Epidermal melanocyte (primary cell): Measurements from ENCODE around the gene HTATSF1.

Experiments
- DNase-seq: peaks from one replicate; pipeline ENCODE4 v3.0.0; 2011; ENCODE audit warnings: low spot score; ENCODE audit not compliant: insufficient read length

The HTATSF1 gene

DNA sequence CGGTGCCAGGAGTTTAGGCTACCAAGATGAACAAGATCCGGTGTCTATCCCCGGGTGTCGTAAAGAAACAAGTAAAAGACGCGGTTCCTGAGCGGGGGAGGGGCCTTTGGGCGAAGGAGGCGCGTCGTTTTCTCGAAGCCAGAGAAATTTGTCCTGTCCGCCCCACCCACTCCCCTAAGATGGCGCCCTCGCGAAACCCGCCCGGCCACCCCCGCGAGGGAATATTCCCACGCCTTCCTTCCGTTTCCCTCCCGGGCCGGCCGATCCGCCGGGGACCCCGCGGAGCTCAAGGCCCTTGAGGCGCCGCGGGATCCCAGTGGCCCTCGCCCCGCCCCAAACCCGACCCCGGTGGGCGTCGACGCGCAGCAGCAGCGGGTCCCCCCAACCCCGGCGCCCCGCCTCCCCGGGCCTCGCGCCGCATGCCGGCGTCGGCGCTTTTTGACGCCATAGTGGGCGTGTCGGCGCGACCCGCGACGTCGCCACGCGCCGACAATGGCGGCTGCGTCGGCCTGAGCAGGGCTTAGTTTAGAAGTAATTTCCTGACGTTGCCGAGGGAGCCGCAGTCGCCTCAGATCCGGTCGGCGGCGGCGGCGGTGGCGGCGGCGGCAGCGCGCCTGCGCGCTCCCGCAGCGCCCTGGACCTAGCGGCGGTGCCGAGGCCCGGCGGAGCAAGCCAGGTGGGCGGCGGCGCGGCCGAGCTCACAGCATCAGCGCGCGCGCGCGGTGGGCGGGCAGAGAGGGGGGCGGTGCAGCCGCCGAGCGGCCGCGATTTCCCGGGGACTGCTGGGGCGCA lies 432 bp upstream of the HTATSF1 start:
- peak; percentile 24 for DNase-seq

DNA sequence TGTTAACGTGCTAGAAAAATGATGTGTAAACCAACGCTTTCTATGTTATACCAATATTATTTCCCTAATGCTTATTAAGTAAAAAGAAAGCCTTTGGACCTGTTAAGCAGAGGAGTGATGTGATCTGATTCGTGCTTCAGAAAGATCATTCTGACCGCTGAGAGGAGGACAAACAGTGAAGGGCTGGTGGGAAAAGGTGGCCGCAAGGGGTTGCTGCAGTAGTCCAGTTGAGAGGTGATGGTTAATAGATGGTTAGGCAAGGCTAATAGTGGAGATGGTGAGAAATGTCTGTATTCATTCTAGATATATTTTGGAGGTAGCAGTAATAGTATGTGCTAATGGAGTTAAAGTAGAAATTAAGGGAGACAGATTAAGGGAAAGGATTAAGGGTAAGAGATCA lies 21.7 kb downstream of the HTATSF1 start:
- no peak for DNase-seq

DNA sequence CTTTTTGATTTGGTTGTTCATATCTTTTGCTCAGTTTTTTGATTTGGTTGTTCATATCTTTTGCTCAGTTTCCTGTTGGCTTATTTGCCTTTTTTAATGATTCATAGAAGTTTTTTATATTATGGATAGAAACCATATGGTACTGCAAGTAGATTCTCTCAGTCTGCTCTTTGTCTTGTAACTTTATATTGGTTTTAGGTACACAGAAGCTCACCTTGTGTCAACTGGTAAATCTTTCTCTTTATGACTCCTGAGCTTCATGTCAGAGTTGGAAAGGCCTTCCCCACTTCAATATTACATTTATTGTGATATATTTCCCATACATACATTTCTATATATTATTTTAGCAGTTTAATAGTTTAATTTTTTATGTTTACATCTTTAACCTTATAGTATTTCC lies 26.4 kb downstream of the HTATSF1 start:
- no peak for DNase-seq

DNA sequence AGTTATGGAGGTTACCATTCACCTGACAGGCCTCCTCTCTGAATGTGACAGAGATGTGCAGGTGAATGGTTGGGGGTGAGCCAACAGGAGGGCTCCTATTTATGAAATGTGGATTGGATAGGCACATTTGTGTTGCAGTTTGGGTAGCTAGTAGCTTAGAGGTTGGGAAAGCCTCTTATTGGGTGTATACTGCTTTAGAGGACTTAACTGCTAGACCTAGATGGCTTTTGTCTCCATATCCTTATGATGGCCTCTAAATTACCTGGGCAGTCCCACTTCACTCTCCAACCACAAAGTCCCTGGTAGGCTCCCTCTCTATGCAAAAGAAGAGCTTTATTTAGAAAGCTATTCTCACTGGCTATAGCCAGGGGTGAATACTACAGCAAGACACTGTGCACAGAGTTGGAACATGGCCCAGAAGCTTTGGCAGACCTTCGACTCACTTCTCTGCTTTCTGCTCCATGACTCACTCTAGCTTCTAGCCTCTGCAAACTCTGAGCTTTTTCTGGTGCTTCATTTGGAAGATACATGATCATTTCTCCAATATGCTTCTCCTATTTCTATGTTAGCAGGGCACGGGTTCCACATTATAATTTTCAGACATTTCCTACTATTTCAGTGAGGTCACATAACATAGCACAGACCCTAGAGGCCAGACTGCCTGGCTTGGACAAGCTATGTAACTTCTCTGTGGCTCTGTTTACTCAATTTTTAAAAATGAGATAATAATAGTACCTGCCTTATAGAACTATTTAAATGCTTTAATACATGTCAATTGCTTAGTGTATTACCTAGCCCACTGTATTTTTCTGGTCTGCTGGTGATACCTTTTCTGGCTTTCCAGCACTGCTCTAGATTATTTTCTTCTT lies 28.6 kb downstream of the HTATSF1 start:
- no peak for DNase-seq

DNA sequence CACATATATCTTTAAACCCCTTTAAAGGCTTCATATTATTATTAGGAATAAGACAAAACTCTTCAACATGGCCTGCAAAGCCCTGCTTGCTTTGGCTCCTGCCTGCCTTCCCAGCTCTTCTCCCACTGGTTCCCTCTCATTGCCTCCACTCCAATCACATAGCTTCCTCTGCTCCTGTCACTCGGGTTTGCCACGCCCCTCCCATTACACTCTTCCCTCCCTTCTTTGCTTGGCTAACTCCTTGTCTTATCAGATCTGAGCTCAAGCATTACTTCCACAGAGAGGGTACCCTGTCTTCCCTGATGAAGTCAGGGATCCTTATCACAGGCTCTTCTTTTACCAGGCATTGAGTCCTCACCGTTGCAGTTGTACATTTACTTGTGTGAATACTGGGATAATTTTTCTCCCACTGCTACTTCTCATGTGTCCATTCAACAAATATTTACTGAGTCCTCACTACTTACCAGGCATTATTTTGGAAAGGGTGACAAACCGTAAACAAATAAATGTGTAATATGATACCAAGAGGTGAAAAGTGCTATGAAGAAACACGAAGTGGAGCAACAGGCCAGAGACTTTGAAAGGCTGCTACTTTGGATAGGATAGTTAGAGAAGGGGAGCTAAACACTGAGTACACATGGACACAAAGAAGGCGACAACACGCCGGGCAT lies 31.4 kb downstream of the HTATSF1 start:
- no peak for DNase-seq

DNA sequence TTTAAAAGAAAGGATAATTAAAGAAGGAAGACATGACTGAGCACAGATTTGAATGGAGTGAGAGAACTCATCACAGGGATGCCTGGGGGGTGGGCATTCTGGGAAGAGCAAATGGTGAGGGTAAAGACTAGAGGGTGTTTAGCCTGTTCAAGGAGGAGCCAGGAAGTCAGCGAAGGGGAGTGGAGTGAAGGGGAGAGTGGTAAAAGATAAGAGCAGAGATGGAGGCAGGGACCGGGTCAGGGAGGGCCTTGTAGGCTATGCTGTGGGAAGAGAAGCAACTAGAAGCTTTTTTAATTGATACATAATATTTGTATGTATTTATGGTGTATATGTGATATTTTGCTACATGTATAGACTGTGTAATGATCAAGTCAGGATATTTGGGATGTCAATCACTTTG lies 32.4 kb downstream of the HTATSF1 start:
- DNase-seq = no peak

DNA sequence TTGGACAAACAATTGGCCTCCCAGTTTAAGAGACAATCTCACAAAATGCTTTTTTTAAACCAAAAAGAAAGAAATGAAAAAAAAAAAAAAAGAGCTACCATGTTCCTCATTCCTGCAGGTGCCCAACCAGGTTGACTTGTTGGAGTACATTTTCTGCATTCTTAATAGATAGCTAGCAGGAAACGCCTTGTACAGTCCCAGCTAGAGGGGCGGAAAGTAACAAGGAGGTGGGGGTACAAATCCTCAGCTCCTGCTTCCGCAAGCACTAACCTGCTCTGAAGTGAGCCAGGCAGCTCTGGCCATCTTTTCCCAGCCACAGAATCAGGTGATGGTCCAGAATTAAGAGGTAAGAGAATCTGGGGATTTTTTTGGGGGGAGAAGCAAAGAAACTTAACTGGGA lies 34.6 kb downstream of the HTATSF1 start, which contains the start of gene VGLL1:
Gene VGLL1, plus strand, starts transcription at position 265 of the 400 bp plus-strand sequence. CDS start 3,806 bp downstream, outside the sequence.
- no peak for DNase-seq

DNA sequence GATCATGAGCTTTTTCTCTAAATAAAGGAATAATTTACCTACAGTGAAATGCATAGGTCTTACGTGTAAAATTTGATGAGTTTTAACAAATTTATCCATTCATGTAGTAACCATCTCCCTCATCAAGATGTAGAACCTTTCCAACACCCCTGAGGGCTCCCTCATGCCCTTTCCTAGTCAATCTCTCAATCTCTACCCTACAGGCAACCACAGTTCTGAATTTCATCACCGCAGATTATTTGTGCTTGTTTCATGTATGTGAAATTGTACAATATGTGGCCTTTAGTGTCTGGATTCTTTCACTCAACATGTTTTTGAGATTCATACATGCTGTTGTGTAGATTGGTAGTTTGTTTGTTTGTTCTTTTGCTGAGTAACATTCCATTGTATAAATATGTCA lies 36.7 kb downstream of the HTATSF1 start:
- no peak for DNase-seq

DNA sequence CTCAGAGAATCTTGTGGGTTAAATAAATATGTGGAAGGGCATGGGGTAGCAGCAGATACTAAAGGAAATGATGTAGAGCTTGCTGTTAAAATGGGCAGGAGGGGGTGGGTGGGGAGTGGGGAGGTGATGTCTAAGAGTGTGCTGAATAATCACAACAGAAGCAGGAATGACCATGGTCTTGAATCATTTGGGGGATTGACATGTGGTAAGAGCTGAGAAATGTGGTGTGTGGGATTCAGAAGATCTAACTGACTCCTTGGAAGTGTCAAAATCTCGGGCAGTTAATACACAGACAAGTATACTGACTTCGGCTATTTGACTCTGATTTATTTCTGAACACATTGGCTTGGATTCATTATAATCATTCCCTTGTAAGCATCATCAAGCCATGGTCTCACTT lies 41.4 kb downstream of the HTATSF1 start:
- no peak for DNase-seq

DNA sequence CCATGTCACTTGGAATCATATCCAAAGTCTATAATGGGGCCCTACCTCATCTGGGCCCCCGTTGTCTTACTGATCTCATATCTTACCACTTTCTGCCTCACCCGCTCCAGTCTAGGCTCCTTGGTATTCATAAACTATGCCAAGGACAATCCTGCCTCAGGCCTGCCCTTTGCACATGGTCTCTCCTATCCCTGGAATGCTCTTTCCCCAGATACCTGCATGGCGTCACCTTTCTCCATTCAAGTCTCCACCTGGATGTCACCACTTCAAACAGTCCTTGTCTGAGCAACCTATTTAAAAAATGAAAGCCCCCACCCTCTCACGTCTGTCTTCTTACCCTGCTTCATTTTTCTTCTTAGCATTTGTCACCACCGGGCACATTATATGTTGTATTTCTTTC lies 42.8 kb downstream of the HTATSF1 start:
- no peak for DNase-seq

DNA sequence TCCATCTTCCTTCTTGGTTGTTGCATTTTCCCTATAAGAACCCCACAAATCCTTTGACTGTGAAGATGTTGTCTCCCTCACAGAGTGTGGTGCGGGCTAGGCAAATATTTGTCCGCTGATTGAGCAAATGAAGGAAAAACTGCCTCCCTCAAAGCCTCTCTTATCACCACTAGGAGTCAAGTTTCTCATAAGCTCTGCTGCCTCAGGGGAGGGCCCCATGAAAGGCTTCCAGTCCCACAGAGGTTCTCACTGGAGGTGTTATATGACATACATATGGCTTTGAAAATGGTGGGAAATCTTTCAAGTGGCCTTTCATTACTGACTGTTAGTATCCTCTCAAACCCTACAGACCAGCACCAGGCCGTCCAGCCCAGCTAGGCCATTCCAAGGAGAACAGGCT lies 43.9 kb downstream of the HTATSF1 start:
- DNase-seq = no peak

DNA sequence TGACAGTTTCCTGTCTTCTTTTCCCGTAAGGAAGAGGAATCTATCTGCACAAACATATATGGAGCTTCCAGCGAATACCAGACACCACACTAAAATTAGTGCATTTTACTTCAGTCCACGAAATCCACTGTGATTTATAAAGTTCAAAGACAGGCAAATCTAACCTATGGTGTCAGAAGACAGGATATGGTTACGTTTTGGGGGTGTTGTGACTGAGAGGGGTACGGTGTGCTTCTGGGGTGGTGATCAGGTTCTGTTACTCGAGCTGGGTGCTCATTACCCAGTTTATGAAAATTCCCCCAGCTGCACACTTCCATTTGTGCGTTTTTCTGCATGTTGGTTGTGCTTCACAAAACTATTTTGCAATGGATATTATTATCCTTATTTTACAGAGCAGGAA lies 44.9 kb downstream of the HTATSF1 start:
- no peak for DNase-seq

DNA sequence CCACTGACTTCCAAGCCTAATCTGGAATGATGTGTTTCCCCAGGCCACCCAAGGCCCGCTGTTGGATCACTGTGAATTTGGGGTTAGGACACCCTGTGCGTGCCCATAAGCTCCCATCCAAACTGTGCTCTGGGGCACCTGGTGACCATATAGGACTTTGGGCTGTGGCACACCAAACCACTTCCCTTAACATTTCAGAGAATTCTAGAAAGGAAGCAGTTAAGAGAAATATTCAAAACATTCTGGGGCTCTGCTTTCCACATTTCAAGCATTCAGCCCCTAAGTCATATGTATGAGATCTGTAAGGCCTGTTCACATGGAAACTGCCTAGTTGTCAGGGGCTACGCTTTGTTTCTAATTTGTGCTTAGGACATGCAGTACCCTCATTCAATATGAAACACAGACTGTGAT lies 49.0 kb downstream of the HTATSF1 start:
- DNase-seq = no peak

DNA sequence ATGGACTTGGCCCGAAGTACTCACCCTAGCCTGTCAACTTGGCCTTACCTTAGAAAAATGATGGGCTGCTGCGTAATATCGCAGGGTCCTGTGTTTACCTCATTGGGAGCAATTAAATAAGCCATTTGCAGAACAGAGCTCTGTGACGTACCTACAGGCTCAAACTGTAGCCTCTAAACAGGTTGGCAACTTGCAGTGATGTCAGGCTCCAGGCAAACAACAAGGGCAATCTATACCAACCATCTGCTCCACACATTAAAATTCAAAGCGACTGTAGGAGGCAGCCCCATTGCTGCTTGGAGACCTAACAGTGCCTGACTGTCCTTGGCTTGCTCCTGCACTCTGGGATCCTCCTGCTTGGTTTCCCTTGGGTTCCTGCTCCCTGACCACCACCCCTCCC lies 51.8 kb downstream of the HTATSF1 start:
- no peak for DNase-seq

DNA sequence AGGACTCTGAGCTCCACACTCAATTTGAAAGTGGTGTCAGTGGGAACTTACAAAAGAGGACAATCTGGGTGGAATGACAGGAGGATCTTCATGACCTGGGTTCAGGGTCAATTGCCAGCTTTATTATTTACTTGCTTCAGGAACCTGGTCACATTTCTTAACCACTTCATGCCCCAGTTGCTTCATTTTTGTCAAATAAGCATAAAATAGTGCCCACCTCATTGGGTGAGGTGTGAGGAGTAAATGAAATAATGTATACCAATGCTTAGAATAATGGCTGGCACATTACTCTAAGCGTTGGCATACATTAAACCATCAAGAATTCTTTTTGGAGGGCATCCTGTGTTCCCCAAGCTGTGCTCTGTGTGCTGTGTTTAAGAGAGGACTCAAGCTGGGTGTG lies 54.0 kb downstream of the HTATSF1 start:
- DNase-seq = no peak

DNA sequence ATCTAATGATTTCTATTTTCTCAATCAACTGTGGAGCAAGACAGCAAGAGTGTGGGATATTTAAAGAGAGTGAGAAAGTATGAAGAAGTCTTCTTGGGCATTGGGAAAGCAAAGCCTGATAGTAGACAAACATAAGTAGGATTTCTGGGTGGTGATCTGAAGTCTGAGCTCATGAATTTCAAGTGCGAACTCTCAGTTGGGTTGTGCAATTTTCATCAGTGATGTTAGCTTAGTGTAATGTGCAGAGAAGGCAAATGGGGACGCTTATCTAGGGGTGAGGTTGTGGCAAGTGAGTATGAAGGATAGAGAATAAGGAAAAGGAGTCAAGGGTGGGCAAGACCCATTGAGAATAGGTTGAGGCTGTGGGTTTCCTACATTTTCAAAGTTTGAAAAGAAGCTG lies 58.3 kb downstream of the HTATSF1 start:
- DNase-seq = no peak
